GM18519 (cell line): ENCODE measurements around the gene LIPM.

ENCODE experiments used
- ATAC-seq: cut with Tn5 transposase; IDR thresholded peaks from one replicate; pipeline ENCODE4 v1.9.1; 2021; ENCODE audit warnings: mild to moderate bottlenecking, moderate library complexity; ENCODE audit not compliant: unreplicated experiment, low FRiP score

Gene LIPM

GRCh38 chr10:88800152-88801125, 2.1 kb upstream of the LIPM start:
- ATAC-seq = no peak

DNA sequence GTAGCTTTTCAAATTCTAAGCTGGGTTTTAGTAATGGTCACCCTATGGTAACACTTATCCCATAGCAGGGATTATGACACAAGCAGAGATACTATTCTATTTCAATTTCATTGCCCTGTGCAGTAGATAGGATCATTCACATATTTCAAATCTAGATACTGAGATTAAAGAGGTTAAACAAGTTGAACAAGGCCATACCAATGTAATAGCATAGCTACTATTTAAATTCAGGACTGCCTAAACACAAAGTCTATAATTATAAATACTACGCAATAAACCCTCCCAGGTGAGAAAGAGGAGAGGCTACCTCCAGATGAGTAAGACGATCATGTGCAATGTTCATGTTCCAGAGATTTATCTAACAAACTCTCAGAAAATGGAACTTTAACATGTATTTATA, 1.1 kb downstream of the LIPM start:
- no peak for ATAC-seq

DNA sequence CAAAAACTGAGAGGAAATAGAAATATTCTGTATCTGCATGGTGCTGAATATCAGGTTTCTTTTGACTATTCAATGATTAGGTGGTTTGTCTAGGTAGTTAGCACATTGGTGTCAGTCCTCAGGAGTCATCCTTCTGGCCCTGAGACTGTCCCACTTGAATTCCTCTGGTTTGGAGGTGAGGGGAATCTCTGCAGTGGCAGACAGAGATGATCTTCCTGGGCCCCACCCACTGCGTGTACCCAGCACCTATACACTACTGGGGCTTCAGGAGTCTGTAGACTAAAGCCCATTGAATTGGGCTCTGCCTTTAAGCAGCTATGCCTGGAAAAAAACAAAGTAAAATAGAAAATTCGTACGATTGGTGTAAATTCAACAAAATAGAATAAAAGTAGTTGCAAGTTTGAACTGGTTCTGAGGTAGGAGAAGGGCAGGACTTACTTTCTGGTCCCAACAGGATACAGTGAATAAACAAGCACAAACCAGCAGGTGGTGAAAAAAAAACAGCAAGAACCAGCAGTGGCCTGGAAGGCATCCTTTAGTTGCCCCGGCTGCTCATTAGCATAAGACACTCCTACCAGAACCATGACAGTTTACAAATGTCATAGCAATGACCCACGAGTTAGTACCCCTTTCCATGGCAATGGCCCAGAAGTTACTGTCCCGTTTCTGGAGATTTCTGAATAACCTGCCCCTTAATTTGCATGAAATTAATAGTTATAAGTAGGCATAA, 1.7 kb downstream of the LIPM start:
- ATAC-seq = no peak

- no peak for ATAC-seq
Measured at GRCh38 chr10:88805361-88805760, 2.8 kb downstream of the LIPM start.

GRCh38 chr10:88805924-88806323, 3.4 kb downstream of the LIPM start:
- ATAC-seq = no peak

GRCh38 chr10:88809621-88810020, 7.1 kb downstream of the LIPM start:
- no peak for ATAC-seq

DNA sequence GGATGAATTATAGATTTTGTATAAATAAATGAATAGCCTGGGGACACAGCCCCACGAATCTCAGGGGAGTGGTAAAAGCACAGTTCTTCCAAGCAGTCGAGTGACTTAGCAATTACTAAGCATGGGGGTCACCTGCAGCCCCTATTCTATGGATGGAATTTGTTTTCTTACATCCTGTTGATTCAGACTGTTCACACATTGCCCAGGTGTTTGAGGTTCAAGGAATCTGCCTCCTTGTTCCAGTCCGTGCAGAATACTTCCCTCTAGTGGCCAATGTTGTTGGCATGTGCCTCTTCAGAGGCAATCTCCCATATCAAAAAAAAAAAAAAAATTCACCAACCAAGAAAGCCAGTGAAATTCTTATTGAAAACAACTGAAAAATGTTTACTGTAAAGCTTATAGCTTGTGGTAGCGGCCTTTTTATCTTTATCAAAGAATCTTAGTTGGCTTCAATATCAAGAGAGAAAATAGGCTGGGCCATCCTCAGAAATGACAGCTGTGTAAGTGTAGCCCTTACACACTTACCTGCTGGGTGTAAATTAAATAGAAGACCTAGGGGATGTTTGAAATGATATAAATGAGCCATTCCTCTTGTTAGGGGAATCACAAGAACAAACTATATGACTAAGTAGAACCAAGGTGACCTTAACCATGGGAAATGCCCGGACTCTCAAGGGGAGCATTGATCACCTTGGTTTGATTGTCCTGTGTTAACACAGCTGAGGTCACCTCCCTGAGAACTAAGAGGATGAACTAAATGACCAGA, 7.8 kb downstream of the LIPM start:
- ATAC-seq = no peak

DNA sequence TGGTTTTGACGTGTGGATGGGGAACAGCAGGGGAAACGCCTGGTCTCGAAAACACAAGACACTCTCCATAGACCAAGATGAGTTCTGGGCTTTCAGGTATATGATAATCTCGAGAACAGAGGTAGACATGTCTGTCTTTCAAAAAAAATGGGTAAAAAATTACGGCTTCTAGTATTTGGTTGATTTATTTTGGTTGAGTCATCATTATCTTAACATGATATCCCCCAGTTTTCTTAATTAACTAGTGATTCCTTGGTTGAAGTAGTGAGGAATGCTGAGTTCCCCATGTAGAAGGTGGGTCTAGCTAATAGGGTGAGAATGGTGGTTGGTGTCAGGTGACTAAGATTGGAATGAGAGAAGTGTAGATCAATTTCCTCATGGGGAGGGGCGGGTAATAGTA, 10.7 kb downstream of the LIPM start:
- no peak for ATAC-seq

DNA sequence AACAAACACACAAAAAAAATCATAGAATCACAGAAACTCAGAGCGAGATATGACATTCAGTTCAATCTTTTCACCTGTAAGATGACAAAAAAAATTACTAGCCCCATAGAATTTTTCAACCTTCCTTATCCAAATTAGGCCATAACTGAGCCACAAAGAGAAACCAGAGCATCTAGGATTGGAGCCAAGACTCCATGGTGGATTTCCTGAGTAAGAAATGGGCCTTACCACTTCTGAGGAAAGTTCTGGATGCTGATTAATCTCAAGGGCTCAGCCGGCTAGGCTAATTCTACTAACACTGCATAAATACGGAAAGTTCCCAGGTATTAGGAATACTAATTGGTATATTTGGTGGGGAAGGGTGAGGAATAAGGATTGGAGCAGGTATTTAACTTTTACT, 16.8 kb downstream of the LIPM start:
- no peak for ATAC-seq

GRCh38 chr10:88820748-88821401, 18.3 kb downstream of the LIPM start:
- ATAC-seq = no peak

DNA sequence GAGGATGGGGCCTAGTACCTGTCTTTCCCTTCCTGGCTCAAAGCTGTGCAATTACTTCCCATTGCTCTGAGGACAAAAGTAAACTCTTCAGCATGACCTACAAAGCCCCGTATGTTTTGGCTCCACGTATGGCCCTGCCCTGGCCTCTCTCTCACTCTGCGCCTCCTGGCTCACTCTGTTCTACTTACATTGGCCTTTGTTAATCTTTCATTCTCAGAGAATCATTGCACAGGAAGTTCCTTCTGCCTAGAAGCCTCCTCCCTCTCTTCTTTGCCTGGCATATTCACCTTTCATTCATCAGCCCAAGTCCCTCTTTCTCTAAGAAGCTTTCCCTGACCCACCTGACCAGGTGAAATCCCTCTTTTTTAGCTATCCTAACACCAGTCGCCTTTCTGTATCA, 23.9 kb downstream of the LIPM start:
- no peak for ATAC-seq

GRCh38 chr10:88827671-88828070, 25.1 kb downstream of the LIPM start:
- no peak for ATAC-seq

- no peak for ATAC-seq
Measured at GRCh38 chr10:88828310-88828709, 25.8 kb downstream of the LIPM start.

- no peak for ATAC-seq
Measured at GRCh38 chr10:88830643-88831268, 28.2 kb downstream of the LIPM start.

DNA sequence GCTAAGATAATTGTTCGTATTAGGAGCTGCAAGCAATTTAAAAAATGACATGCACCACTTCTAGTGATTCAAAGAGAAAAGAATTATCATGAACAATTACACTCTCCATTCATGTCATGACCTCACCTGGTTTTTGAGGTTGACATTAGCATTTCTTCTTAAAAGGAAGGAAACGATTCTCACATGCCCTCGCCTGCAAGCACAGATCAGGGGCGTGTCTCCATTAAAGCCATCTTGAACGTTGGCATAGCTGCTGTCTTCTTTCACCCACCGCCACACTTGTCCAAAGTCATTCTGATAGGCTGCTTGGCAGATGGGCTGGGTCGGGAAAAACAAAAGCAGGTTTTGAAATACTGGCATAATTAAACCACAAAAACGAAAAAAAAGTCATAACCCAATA, 29.2 kb downstream of the LIPM start:
- no peak for ATAC-seq

GRCh38 chr10:88832376-88832775, 29.8 kb downstream of the LIPM start:
- ATAC-seq = no peak

GRCh38 chr10:88833156-88833555, 30.6 kb downstream of the LIPM start:
- no peak for ATAC-seq

DNA sequence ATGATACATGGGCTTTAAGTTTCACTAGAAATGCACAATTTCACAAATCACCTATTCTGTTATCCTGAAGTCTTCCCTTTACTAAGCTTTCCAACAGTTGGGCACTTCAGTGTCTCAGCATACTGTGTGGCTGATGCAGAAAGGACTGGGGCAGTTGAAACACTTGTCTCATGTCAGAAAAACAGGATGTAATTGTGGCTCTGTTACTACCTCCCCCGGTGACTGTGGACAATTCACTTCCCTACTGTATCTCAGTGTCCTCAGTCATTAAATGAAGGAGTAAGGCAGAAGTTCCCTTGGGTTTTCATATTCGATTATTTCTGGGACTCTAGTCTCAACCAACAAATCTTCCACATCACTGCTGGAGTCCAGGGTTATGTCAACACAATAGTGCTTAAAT, 31.2 kb downstream of the LIPM start:
- ATAC-seq = no peak

DNA sequence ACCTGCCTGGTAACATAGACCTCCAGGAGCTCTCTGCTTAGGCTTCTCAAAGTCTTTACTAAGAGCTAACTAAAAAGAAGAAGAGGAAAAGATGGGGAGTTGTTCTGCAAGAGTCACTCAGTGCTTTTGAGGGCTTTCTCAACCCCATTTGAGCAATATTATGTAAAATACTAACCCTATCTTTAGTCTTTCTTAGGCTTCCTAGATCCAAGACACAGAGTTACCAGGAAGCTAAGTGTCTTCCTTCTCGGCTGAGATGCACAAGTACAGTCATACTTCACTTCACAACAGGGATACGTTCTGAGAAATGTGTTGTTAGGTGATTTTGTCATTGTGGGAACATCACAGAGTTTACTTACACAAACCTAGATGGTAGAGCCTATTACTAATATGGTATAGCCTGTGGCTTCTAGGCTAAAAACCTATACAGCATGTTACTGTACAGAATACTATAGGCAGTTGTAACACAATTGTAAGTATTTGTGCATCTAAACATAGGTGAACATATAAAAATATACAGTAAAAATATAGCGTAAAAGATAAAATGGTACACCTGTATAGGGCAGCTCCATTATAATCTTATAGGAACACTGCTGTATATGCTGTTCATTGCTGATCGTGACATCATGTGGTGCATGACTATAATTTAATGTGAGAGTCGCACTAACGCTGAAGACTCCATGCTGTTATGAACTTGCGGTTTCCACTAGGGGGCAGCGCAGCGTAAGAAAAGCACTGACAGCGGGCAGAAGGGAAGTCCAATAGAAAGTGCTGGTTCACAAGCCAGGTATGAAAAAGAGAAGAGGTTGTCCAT, 32.8 kb downstream of the LIPM start:
- peak; percentile 60 for ATAC-seq
